Measurements from ENCODE around the gene POLE.

POLE gene

DNA sequence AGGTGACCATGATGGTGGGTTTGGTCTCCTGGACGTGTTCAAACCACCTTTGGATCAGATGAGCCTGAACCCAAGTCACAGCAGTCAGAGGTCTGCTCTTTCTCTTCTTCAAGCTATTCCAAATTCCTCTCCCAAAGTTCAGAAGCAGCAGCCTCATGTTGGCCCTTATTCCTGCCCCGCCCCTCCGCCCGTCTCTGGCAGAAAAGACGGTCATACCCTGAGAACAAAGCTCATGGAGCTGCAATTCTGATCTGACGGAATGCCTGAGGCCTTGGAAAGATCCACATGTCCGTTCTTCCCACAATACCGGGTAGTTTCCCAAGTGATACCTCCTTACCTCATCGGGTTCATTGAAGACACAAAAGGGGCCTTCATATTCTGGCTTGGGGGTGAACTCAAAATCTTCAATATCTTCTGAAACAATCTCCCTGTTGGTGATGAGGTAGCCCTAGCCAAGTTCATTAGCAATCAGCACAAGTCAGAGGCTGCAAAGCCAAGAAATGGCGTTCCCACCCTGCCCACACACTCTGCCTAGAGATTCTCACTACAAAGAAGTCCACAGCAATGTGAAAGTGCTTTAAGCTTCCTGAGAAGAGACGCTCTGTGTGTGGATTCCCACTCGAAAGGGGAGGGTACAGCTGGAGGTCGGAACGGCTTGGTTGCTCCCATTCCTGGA, 11.2 kb downstream of the POLE start:
- no peak for DNase-seq (ENCODE audit: low read depth, low spot score)

DNA sequence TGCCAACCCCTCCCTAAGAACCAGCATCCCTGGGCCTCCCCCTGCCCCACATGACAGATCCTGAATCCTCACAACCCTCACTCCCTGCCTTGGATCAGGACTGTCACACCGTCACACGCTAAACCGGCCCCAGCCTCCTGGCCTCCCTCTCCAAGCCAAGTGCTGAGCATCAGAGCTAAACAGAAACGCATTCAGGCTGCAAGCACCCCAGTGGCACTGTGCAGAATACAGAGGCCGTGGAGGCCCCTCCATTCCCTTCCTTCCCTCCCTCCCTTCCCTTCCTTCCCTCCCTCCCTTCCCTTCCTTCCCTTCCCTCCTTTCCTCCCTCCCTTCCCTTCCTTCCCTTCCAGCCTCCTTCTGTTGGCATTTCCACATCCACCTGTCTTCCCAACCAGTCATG, 12.6 kb downstream of the POLE start:
- DNase-seq (ENCODE audit: low read depth, low spot score): no peak

DNA sequence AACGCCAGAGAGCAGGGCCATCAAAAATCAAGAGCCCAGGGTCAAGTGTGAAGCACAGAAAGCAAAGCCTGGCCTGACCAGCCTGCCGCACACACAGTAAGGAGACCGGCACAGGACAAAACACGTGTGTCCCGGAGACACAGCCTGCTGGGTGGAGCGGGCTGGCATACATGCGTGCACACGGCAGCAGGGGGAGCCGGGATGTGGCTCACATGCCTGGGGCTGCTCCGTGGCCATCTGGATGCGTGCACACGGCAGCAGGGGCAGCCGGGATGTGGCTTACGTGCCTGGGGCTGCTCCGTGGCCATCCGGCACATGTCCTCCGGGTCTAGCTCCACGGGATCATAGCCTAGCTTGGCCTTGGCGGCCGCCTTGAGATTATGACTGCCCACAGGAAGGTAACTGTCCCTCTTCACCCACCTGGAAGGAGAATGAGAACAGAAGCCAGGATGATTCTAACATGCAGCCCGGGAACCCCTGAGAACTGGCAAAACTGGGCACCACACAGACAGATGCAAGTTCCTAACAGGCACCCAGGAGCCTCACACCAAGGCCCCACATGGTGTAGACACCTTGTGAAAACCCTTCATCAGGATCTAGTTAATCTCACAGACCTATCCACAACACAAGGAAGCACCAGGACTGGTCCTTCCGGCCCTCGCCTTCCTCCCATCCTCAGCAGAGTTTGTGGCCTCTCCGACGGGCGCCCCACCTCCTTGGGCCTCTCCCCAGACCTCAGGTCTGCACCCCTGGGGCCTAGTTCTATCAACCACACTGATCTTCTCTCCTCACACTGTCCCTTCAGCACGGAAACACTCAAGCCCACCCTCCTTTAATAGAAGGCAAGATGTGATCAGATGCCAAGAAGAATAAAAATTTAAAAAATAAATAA, 13.6 kb downstream of the POLE start:
- no peak for DNase-seq (ENCODE audit: low read depth, low spot score)

DNA sequence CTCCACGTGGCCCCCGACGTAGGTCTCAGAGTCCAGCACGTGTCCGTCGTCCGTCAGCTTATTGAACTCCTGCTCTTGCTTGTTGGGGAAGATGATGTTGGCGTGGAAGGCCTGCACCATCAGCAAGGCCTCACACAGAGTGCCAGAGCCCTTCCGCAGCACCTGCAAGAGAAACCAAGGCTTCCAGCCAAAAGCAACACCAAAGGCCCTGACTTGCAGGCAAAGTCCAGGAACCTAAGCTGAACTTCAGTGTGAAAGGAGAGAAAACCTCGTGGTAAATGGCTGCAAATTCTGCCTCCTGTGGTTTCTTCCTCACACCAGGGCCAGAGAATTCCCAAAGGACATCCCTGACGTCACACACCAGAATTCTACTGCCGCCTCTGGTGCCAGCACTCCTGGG, 14.5 kb downstream of the POLE start:
- no peak for DNase-seq (ENCODE audit: low read depth, low spot score)

DNA sequence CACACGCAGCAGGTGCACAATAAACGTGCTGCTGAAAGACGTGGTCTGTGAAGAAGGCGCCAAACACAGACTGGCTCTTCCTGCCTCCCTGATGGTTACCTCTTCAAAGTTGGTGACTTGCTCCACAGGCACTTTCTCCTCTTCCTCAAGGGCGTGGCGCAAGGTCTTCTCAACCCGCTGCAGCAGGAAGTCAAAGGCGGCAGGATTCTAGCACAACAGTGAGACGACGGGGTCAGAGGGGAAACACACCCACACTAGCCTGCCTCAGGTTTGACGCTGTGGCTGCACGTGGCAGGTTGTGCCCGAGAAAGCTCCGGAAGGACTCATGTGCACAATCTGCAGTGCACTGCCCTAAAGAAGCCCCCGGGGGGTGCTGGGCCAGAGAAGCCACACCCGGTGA, 15.0 kb downstream of the POLE start:
- no peak for DNase-seq (ENCODE audit: low read depth, low spot score)

DNA sequence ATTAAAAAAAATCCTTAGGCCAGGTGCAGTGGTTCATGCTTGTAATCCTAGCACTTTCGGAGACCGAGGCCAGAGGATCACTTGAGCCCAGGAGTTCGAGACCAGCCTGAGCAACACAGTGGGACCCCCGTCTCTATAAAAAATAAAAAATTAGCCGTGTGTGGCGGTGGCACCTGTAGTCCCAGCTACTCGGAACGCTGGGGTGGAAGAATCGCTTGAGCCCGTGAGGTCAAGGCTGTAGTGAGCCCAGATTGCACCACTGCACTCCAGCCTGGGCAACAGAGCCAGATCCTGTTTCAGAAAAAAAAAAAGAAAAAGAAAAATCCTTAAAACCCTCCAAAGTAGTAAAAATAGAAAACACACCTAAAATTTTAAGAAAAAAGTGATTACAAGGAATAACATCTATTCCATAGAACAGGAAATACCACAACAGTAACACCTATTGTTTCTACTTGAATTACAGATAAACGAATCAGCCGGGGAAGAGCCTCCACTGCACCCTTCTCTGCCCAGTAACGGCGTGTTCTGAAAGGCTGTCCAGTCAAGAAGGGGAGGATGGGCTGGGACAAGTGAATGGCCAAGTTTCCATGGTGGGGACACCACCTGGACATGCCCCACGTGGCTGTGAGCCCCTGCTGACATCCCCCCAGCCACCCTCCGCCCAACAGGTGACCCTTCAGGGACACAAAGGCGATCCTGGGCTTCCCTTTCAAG, 17.8 kb downstream of the POLE start:
- no peak for DNase-seq (ENCODE audit: low read depth, low spot score)

DNA sequence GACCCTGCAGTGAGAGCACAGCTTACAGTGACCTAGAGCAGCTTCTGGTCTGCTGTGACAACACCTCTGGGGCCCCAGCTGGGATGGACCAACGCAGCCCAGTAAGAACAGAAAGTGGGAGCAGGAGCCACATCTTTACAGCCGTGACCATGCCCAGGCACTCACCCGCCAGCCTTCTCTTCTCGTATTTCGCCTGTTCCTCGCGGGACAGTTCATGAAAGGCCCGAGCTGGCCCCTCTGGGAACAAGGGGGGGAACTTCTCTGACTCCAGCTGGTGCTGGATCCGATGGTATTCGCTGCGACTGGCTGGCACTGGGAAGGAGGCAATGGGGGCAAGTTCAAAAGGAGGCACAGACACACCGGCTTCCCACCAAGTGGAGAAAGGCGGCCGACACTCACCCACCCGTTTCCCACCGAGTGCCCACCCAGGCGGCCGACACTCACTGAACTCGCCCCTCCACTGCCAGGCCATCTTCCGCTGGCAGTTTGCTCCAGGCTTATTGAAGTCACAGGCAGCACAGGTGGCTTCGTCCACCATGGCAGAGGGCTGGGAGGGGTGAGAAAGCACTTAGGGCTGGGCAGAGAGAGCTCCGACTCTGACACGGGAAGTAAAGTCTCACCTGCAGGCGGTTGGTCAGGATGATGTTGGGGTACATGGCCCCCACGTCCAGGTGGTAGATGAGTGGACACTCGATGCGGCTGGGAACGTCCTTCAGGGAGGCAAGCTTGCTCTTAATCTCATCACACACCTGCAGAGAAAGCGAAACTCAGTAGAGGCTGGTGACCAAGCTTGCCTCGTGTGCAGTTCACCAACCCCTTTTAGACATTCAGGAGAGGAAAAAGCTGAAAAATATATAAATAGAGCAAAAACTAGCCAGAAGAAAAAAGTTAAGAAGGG, 18.7 kb downstream of the POLE start:
- no peak for DNase-seq (ENCODE audit: low read depth, low spot score)

DNA sequence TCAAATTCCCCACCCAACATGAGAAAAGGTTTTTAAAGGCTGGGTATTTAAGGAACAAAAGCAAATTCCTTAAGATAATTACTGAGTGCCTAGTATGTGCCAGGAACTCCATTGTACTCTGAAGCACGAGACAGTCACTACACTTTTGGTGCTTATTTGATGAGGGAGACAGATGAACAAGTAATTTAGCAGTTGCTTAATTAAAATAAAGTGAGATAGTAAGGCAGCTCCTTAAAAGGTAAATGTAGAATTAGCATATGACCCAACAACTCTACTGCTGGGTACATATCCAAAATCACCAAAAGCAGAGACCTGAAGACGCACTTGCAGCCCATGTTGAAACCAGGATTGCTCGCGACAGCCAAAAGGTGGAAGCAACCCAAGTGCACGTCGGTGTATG, 21.3 kb downstream of the POLE start:
- no peak for DNase-seq (ENCODE audit: low read depth, low spot score)

DNA sequence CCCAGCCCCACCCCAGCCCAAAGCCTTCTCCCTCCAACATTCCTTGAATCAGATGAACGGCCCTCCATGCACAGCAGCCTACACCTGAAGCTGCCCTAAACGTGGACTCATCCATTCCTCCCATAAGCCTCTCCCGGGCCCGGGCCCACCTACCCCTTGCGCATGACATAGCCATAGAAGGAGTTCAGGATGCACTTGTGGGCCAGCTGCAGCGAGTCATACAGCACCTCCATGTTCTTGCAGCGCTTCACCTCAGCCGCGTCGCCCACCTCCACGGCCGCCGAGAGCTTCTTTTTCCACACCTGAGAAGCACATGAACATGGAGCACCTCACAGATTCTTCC, 22.0 kb downstream of the POLE start:
- DNase-seq (ENCODE audit: low read depth, low spot score): no peak

DNA sequence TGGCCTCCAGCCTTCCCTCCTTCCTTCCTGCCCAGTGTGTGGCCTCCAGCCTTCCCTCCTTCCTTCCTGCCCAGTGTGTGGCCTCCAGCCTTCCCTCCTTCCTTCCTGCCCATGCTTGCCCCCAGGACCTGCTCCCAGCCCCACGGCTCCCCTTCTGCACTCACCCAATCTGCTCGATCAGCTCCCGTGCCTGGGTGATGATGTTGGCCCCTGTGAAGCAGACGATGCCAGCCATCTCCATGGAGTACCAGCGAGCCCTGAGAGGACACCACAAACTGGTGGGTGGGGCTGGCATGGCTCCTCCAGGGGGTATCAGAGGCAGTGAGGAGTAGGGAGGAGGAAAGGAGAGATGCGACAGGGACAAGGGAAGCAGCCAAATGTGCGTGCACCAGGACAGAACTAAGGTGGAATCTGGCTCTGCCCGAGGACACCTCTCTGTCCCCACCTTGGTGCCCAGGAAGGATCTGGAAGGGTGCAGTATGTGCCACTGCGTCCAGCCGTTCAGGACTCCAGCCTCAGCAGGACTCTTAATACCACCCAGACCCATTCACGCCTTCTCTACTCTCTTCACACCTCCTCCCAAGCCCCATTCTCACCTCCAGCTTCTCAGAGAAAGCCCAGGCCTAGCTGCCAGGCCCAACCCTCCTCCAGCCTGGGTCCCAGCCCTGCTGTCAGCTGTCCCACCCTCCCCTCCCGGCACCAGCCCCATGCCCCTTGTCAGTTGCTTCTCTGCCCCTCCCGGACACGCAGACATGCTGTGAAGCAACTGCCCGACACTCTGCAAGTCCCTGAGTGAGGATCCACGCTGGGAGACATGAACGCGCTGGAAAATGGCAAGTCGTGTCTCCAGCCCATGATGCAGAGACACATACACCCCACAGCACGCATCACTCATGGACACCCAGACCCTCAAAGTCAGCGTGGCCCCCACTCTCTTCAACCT, 22.7 kb downstream of the POLE start:
- no peak for DNase-seq (ENCODE audit: low read depth, low spot score)

DNA sequence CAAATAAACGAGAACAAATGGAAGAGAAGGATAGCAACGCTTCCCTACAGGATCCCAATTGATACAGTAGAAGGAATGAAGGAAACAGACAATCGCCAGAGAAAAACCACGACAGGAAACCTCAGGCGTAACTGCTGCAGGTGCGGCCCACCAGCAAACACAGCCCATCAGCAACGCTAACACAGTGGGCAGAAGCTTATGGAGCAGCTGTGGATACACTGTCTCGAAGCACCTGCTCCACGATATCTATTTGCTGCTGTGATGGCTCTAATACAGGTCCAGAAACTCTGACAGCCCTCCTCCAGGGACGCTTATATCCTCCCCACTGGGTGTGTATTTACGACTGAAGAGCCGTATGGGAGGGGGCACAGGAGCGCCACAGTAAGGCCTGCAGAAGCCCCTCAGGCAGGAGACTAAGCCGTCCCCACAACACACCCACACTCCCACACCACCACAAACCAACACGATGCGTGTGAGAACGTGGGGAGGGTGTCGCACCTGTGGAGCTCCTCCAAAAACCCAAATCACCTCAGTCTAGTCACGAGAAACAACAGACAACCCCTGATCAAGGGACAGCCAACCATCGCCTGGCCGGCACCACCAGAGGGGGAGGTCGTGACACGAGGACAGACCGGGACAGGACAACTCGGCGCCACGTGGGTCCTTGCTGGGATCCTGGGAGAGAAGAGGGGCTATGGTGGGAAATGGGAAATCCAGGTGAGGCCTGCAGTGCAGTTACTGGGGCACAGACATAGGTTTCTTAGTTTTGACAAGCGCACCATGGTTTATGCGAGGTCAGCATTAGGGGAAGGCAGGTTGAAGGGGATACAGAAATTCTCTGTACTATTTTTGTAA, 24.0 kb downstream of the POLE start:
- no peak for DNase-seq (ENCODE audit: low read depth, low spot score)

DNA sequence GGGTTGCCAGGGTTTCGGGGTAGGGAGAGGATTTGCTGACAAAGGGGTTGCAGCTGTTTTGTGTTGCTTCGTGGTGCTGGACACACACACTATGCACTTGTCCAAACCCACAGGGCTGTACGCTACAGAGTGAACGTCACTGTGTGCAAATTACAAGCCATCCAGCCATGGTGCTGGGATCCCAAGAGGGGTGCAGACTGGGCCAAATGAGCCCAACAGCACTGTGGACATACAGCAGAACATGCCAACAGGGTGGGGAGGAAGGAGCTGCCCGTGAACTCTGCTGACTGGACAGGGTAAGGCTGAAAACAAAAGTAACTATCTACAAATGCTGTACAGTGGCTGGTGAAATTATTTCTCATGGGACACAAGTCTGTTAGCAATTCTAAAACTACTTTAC, 25.2 kb downstream of the POLE start:
- no peak for DNase-seq (ENCODE audit: low read depth, low spot score)

DNA sequence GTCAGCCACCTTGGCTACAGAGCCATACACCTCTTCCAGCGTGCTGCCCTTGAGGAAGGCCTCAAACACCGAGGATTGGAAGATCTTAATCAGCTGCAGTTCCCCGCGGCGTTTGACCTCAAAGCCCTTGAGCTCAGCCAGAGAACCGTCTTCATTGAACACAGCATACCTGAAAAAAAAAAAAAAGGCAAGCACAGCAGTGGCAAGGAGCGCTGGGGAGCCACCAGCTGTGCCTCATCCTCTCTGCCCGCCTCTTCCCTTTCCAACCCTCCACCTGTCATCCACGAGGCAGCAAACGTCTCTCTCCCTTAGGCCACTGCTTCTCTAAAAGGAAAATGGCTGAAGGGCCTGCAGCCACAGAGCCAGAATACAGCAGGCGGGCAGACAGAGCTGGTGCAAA, 26.1 kb downstream of the POLE start:
- DNase-seq (ENCODE audit: low read depth, low spot score): no peak

DNA sequence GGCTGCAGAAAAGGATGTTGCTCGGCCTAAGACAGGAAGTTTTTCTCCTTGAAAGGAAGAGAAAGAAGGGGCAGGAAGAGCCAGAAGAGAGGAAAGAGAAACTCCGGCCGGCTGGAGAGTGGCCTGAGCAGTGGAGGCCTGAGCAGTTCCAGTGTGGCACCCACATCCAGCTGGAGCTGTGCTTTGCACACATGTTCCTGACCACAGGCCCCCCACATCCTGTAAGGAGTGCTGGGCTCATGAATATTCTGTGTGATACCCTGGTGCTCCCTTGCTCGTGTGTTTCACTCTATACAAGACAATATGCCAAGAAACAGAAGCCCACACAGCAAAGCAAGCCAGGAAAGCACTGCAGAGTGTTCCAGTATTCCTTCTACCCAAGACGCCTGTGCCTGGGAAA, 27.1 kb downstream of the POLE start:
- no peak for DNase-seq (ENCODE audit: low read depth, low spot score)

DNA sequence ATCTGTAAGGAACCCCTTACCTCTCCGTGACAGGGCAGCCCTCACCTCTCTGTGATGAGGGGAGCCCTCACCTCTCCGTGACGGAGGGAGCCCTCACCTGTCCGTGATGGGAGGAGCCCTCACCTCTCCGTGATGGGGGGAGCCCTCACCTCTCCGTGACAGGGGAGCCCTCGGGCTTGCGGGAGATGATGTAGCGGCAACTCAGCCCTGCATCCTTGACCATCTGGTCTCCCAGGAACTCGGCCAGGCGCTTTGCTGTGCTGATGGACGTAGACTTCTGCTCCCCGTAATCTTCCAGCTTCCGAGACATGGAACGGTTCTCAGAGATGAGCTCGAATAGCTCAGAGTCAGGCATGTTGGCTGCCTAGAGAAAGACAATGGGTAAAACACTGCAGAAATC, 28.0 kb downstream of the POLE start:
- DNase-seq (ENCODE audit: low read depth, low spot score): no peak

DNA sequence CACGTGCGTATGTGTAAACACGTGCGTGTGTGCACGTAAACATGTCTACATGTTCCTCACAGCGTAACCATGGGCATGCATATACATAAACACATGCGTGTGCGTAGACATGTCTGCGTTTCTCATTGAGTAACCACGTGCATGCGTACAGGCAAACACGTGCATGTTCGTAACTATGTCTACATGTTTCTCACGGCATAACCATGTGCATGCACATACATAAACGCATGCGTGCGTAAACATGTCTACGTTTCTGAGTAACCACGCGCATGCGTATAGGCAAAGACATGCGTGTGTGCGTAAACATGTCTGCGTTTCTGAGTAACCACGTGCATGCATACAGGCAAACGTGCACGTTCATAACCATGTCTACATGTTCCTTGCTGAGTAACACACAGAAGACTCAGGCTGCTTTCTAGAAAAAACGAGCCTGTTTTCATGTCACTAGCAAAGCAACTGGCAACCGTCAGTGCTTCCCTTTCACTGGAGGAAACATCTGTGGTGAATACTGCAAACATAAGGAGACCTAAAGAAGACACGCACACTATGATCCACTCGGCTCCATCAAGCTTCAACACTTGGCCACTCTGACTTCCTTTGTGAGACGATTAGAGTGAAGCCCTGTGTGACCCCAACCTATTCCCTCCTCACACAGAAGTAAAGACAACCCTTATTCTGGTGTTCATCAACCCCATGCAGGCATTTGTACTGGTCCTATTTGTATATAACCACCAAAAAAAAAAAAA, 28.8 kb downstream of the POLE start:
- no peak for DNase-seq (ENCODE audit: low read depth, low spot score)

DNA sequence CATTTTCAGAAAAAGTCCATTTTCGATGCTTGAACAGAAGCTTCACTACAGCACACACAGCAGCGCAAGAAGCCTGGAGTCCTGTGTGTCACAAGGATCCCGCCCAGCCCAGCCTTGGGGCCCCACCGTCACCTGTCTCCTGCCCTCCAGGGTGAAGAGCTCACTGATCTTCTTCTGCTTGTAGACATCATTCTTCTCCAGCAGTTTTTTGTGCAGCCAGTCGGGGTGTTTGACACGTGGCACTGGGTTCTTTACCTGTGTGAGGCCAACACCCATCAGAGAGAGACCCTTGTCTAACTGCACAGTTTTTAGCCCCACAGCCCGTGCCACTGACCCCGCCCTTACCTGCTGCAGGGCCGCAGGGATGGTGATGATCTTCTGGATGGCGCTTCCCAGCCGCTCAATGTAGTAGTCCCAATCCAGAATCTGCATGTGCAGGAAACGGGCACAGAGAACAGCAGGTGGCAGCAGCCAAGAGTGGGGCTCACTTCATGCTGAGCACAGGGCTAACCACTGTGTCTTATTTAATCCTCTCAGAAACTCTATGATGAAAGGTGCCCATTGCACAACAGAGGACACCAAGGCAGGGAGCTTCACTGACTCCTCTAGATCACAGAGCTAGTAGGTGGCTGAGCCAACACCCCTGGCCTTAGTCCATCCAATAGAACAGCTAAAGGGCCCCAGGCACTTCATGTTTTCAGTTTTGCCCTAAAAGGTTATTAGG, 30.0 kb downstream of the POLE start:
- DNase-seq (ENCODE audit: low read depth, low spot score): no peak

DNA sequence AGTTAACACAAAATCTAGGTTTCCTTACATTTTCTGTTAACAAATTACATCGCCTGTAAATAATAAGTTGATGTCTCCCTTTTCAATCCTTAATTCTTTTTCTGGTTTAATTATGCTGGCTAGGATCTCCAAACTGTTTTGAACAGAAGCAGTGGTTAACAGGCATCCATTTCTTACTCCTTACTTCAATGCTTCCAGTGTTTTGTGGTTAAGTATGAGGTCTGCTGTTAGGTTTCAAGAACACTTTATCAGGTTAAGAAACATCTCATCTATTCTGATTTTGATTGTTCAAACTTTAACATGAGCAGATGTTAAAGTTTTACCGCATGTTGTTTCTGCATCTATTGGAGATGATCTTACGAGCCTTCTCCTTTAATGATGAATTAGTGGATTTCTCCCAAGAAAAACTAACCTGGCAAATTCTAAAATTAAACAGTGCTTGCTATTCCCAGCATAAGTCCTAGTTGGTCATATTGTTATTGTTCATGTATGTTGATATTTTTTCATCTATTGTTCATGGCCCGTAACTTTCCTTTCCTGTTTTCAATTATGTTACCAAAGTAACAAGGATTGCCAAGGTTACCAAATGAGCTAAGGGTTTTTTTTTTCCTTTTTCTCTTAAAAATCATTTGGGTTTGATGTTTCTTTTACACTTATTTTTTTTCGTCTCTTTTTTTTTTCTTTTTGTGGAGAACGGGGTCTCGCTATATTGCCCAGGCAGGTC, 33.4 kb downstream of the POLE start:
- DNase-seq (ENCODE audit: low read depth, low spot score): no peak
